ENCODE measurements around the gene SMYD1. TPM values are rescaled to one million over a fixed set of nuclear protein-coding genes. Genes with fewer than 3 reads are reported as not detected.

The SMYD1 gene
- total RNA-seq, 3 donors from 2014 or later (not counting 1 experiment from before 2014, with no cell fraction given): not detected

DNA sequence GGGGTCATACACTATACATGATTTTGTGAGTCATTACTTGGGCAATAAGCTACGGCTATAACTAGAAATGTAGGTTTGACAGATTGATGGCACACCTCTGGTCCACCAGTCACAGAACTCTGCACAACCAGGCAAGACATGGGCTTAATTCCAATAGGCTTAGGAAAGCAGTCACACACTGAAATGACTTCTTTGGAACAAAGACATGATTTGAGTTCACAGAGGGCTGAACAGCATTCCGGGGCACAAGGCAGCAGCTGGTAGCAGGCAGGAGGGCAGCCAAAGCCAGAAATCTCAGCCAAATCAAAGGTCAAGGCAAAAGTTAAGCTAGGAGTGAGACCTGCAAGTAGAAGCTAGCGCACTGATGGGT lies 32.8 kb downstream of the SMYD1 start:
- Mint-ChIP-seq H3K4me3 (no peak overlapping the region), H3K4me1 (no peaks in the 10 kb centered on the region), H3K9me3 (no peaks in the 10 kb centered on the region), H3K27ac (no peak overlapping the region), H3K36me3 (no peaks in the 10 kb centered on the region), H3K27me3 (ENCODE audit: low read depth in 2 of 2) (peaks cover 13 to 26% of the 10 kb centered on the region in 2 donors)
- Histone ChIP-seq H3K27ac (ENCODE audit: low read length) (no peak overlapping the region), H3K27me3 (ENCODE audit: control insufficient read depth, insufficient read depth, low read length) (no peaks in the 10 kb centered on the region), H3K4me3 (ENCODE audit: low read length) (no peak overlapping the region), H3K4me1 (ENCODE audit: control insufficient read depth, insufficient read depth, low read length) (no peaks in the 10 kb centered on the region), H3K36me3 (ENCODE audit: control insufficient read depth, insufficient read depth, low read length) (no peaks in the 10 kb centered on the region), H3K9me3 (ENCODE audit: control insufficient read depth, insufficient read depth, low read length) (no peaks in the 10 kb centered on the region)
- ATAC-seq (no peak), DNase-seq (no peak)
- 89% methylated on average over 3 of the region's 3 CpGs for WGBS (ENCODE audit: insufficient coverage)
- TF ChIP-seq, protein P1, sequence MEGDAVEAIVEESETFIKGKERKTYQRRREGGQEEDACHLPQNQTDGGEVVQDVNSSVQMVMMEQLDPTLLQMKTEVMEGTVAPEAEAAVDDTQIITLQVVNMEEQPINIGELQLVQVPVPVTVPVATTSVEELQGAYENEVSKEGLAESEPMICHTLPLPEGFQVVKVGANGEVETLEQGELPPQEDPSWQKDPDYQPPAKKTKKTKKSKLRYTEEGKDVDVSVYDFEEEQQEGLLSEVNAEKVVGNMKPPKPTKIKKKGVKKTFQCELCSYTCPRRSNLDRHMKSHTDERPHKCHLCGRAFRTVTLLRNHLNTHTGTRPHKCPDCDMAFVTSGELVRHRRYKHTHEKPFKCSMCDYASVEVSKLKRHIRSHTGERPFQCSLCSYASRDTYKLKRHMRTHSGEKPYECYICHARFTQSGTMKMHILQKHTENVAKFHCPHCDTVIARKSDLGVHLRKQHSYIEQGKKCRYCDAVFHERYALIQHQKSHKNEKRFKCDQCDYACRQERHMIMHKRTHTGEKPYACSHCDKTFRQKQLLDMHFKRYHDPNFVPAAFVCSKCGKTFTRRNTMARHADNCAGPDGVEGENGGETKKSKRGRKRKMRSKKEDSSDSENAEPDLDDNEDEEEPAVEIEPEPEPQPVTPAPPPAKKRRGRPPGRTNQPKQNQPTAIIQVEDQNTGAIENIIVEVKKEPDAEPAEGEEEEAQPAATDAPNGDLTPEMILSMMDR (IDR thresholded peaks at IDR 0.05): no peak
- intact Hi-C loops (cut with micrococcal nuclease): no loop called here

DNA sequence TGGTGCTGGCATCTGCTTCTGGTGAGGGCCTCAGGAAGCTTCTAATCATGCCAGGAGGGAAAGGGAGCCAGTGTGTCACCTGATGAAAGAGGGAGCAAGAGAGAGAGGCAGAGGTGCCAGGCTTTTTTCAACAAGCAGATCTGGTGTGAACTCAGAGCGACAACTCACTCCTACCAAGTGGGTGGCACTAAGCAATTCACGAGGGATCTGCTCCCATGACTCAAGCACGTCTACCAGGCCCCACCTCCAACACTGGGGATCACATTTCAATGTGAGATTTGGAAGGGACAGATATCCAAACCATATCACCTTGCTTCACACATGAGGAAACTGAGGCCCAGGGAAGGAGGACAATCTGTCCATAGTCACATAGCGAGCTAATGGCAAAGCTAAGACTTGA lies 41.2 kb downstream of the SMYD1 start:
- Mint-ChIP-seq H3K4me1 (no peaks in the 10 kb centered on the region), H3K27ac (no peak overlapping the region), H3K36me3 (no peaks in the 10 kb centered on the region), H3K9me3 (no peaks in the 10 kb centered on the region), H3K27me3 (ENCODE audit: low read depth in 2 of 2) (peaks cover 0 to 3% of the 10 kb centered on the region in 2 donors), H3K4me3 (no peak overlapping the region)
- no peak for ATAC-seq
- 87% methylated on average over 4 of the region's 4 CpGs for WGBS (ENCODE audit: insufficient coverage)
- Histone ChIP-seq H3K27ac (ENCODE audit: low read length) (no peak overlapping the region), H3K4me1 (ENCODE audit: control insufficient read depth, insufficient read depth, low read length) (no peaks in the 10 kb centered on the region), H3K4me3 (ENCODE audit: low read length) (no peak overlapping the region), H3K27me3 (ENCODE audit: control insufficient read depth, insufficient read depth, low read length) (no peaks in the 10 kb centered on the region), H3K9me3 (ENCODE audit: control insufficient read depth, insufficient read depth, low read length) (no peaks in the 10 kb centered on the region), H3K36me3 (ENCODE audit: control insufficient read depth, insufficient read depth, low read length) (no peaks in the 10 kb centered on the region)
- DNase-seq: no peak
- TF ChIP-seq, protein P1 (IDR thresholded peaks at IDR 0.05): no peak
- intact Hi-C loops (cut with micrococcal nuclease): no loop called here

DNA sequence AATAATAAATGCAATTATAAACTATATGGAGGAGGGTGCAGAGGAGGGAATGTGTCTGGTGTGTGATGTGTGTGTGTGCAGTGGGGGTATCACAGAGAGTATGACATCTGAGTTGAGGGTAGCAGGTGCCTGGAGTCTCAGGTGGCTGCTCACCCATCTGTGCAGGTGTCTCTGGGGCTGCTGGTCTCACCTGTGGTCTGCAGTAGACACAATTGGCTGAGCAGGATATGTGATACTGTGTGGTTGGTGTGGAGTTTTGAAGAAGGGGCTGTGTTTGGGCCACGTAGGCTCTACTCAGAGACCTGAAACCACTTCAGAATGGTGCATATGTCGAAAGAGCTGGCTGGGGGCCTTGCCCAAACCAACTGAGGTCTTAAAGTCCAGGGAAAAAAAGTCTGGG lies 43.2 kb downstream of the SMYD1 start:
- no peaks in the 10 kb centered on the region for H3K36me3 Mint-ChIP-seq
- DNase-seq (no peak), ATAC-seq (no peak)
- H3K4me1 Mint-ChIP-seq: no peaks in the 10 kb centered on the region
- Histone ChIP-seq H3K36me3 (ENCODE audit: control insufficient read depth, insufficient read depth, low read length) (no peaks in the 10 kb centered on the region), H3K4me3 (ENCODE audit: low read length) (no peak overlapping the region), H3K27ac (ENCODE audit: low read length) (no peak overlapping the region), H3K4me1 (ENCODE audit: control insufficient read depth, insufficient read depth, low read length) (no peaks in the 10 kb centered on the region), H3K9me3 (ENCODE audit: control insufficient read depth, insufficient read depth, low read length) (no peaks in the 10 kb centered on the region), H3K27me3 (ENCODE audit: control insufficient read depth, insufficient read depth, low read length) (no peaks in the 10 kb centered on the region)
- TF ChIP-seq, protein P1 (IDR thresholded peaks at IDR 0.05): no peak
- intact Hi-C loops (cut with micrococcal nuclease): no loop called here
- WGBS (ENCODE audit: insufficient coverage): 41% methylated on average over 2 of the region's 2 CpGs
- H3K4me3 Mint-ChIP-seq: no peak overlapping the region
- no peak overlapping the region for H3K27ac Mint-ChIP-seq
- no peaks in the 10 kb centered on the region for H3K9me3 Mint-ChIP-seq
- peaks cover 0 to 12% of the 10 kb centered on the region in 2 donors for H3K27me3 Mint-ChIP-seq (ENCODE audit: low read depth in 2 of 2)

DNA sequence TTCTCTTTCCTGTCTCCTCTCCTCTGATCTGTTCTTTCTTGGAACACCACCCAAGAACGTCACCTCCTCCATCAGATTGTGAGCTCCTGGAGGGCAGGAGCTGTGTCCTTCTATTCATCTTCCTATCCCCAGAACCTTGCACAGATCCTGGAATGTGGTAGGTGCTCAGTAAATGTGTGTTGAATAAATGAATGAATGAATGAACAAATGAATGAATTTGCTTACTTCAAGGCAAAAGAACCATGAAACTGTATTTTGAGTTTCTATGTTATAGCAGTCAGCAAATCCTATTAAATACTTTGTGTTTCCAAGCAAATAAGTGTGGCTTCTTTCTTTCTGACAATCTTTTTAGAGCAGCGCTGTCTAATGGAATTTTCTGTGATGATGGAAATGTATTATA lies 45.4 kb downstream of the SMYD1 start:
- H3K27me3 ChIP-seq (ENCODE audit: control insufficient read depth, insufficient read depth, low read length): no peaks in the 10 kb centered on the region
- no peak overlapping the region for H3K4me3 Mint-ChIP-seq
- no peaks in the 10 kb centered on the region for H3K4me1 Mint-ChIP-seq
- peaks cover 2 to 29% of the 10 kb centered on the region in 2 donors for H3K27me3 Mint-ChIP-seq (ENCODE audit: low read depth in 2 of 2)
- TF ChIP-seq, protein P1 (IDR thresholded peaks at IDR 0.05): no peak
- intact Hi-C loops (cut with micrococcal nuclease): no loop called here
- no peaks in the 10 kb centered on the region for H3K36me3 ChIP-seq (ENCODE audit: control insufficient read depth, insufficient read depth, low read length)
- H3K36me3 Mint-ChIP-seq: no peaks in the 10 kb centered on the region
- ATAC-seq (no peak), DNase-seq (no peak)
- H3K27ac Mint-ChIP-seq: no peak overlapping the region
- H3K4me1 ChIP-seq (ENCODE audit: control insufficient read depth, insufficient read depth, low read length): no peaks in the 10 kb centered on the region
- H3K9me3 ChIP-seq (ENCODE audit: control insufficient read depth, insufficient read depth, low read length): no peaks in the 10 kb centered on the region
- H3K27ac ChIP-seq (ENCODE audit: low read length): no peak overlapping the region
- no peaks in the 10 kb centered on the region for H3K9me3 Mint-ChIP-seq
- 100% methylated on average over 1 of the region's 2 CpGs for WGBS (ENCODE audit: insufficient coverage)
- no peak overlapping the region for H3K4me3 ChIP-seq (ENCODE audit: low read length)

All from natural killer cell (primary cell).